Naive thymus-derived CD8-positive, alpha-beta T cell (primary cell): ENCODE results near the gene STMP1. TPM values are rescaled to one million over a fixed set of nuclear protein-coding genes. Genes with fewer than 3 reads are reported as not detected.

Source experiments
- ATAC-seq, 2 donors: fragments of 150-1000 bp; cut with Tn5 transposase in 1 of 2; sonication (Bioruptor Pico), chemical (Tn5 transposase) in 1 of 2; 1 replicate in 1 of 2; 2 replicates in 1 of 2; pipeline ENCODE4 v1.10.0; 2021; ENCODE audit warnings: mild to moderate bottlenecking in 2 of 2, moderate library complexity in 2 of 2
- POLR2A ChIA-PET: fragments of 350-600 bp; sonication (Branson Sonifier 250); formaldehyde crosslinking; loops from one replicate; lab custom pipeline; 2021; ENCODE audit warnings: antibody characterized with exemption; lab: Charles Lee
- DNase-seq, 10 donors: peaks; one replicate each; pipeline versions ENCODE4 v3.0.0 to v3.0.0-alpha.2; 2020 to 2022
- H3K27ac Mint-ChIP-seq, 10 donors: one replicate each; pipeline ENCODE4 v1.8.0; 2020 to 2022; ENCODE audit warnings: mild to moderate bottlenecking in 10 of 10, mixed read lengths in 10 of 10, moderate library complexity in 4 of 10, inconsistent platforms in 1 of 10
- H3K27me3 Mint-ChIP-seq, 5 donors: one replicate each; pipeline ENCODE4 v1.8.0; 2021 to 2022; ENCODE audit warnings: mixed read lengths in 5 of 5
- H3K36me3 Mint-ChIP-seq, 3 donors: one replicate each; pipeline ENCODE4 v1.8.0; 2020 to 2022; ENCODE audit warnings: mixed read lengths in 3 of 3, mild to moderate bottlenecking in 2 of 3, inconsistent platforms in 1 of 3
- H3K4me1 Mint-ChIP-seq, 4 donors: one replicate each; pipeline ENCODE4 v1.8.0; 2021 to 2022; ENCODE audit warnings: mixed read lengths in 4 of 4
- H3K4me3 Mint-ChIP-seq, 10 donors: one replicate each; pipeline ENCODE4 v1.8.0; 2020 to 2022; ENCODE audit warnings: mild to moderate bottlenecking in 10 of 10, mixed read lengths in 10 of 10, moderate library complexity in 6 of 10, inconsistent platforms in 1 of 10
- H3K9me3 Mint-ChIP-seq, 9 donors: one replicate each; pipeline ENCODE4 v1.8.0; 2020 to 2022; ENCODE audit warnings: mixed read lengths in 9 of 9, mild to moderate bottlenecking in 3 of 9, inconsistent platforms in 1 of 9, moderate library complexity in 1 of 9
- polyA plus RNA-seq, 3 donors: library from polyadenylated mRNA; unstranded; fragments of 300-500 nt; fragmentation: Illumina TruSeq; gene quantifications; one replicate each; pipeline ENCODE4 v1.2.3, GENCODE V29; 2021
- total RNA-seq, 8 experiments: library from RNA in 2 of 8; stranded (reverse) in 2 of 8; gene quantifications; one replicate each; pipeline ENCODE4 v1.2.3 and lab custom pipeline; 2021 to 2026

Gene STMP1
- total and polyA plus RNA-seq, 5 experiments from 2014 or later = 26.8 to 56.6 (median 46.5) TPM

DNA sequence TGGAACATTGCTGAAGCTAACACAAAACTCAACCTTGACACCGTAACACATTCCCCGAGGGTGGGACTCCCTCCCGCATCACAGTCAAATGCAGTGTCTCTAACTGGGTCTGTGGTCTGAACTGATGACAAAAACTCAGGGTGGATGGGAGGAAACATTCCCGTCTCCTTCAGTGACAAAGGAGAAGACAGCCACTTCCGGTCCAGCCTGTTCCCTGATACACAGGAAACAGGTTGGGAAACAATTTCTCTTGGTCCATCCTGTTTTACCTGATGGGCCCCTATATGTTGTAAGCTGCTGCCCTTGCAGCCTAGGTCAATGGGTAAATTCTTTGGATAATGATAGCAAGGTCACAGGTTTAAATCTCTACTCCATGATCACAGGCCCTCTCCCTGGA lies 45.3 kb downstream of the STMP1 start:
- Mint-ChIP-seq H3K36me3 (no peaks in the 10 kb centered on the region), H3K27ac (no peak overlapping the region), H3K4me3 (no peak overlapping the region), H3K9me3 (no peaks in the 10 kb centered on the region), H3K27me3 (no peaks in the 10 kb centered on the region), H3K4me1 (no peaks in the 10 kb centered on the region)
- POLR2A ChIA-PET = no interaction called here
- DNase-seq = no peak
- ATAC-seq = no peak

- POLR2A ChIA-PET = no interaction called here
- no peaks in the 10 kb centered on the region for H3K9me3 Mint-ChIP-seq
- no peak overlapping the region for H3K27ac Mint-ChIP-seq
- H3K36me3 Mint-ChIP-seq = no peaks in the 10 kb centered on the region
- no peaks in the 10 kb centered on the region for H3K4me1 Mint-ChIP-seq
- ATAC-seq = no peak
- DNase-seq = no peak
- H3K4me3 Mint-ChIP-seq = no peak overlapping the region
- H3K27me3 Mint-ChIP-seq = no peaks in the 10 kb centered on the region
These were observed 45.7 kb downstream of the STMP1 start for GRCh38 chr7:135708041-135708440.

GRCh38 chr7:135709508-135709907 lies 47.2 kb downstream of the STMP1 start:
- DNase-seq (no peak), ATAC-seq (no peak)
- Mint-ChIP-seq H3K9me3 (no peaks in the 10 kb centered on the region), H3K4me1 (no peaks in the 10 kb centered on the region), H3K36me3 (no peaks in the 10 kb centered on the region), H3K27ac (no peak overlapping the region), H3K27me3 (no peaks in the 10 kb centered on the region), H3K4me3 (no peak overlapping the region)
- POLR2A ChIA-PET = no interaction called here

- Mint-ChIP-seq H3K4me1 (no peaks in the 10 kb centered on the region), H3K27ac (no peak overlapping the region), H3K36me3 (no peaks in the 10 kb centered on the region), H3K27me3 (no peaks in the 10 kb centered on the region), H3K9me3 (no peaks in the 10 kb centered on the region), H3K4me3 (no peak overlapping the region)
- DNase-seq (peak in 1 of 10 donors; percentile 5), ATAC-seq (no peak)
- POLR2A ChIA-PET = no interaction called here
These were observed 48.3 kb downstream of the STMP1 start for GRCh38 chr7:135710417-135711138.

GRCh38 chr7:135711139-135711469 lies 48.8 kb downstream of the STMP1 start:
- ATAC-seq = no peak
- Mint-ChIP-seq H3K4me3 (no peak overlapping the region), H3K27ac (peak overlapping the region in 1 of 10 donors; percentile 29), H3K27me3 (no peaks in the 10 kb centered on the region), H3K9me3 (no peaks in the 10 kb centered on the region), H3K4me1 (no peaks in the 10 kb centered on the region), H3K36me3 (no peaks in the 10 kb centered on the region)
- POLR2A ChIA-PET = no interaction called here
- DNase-seq = no peak

DNA sequence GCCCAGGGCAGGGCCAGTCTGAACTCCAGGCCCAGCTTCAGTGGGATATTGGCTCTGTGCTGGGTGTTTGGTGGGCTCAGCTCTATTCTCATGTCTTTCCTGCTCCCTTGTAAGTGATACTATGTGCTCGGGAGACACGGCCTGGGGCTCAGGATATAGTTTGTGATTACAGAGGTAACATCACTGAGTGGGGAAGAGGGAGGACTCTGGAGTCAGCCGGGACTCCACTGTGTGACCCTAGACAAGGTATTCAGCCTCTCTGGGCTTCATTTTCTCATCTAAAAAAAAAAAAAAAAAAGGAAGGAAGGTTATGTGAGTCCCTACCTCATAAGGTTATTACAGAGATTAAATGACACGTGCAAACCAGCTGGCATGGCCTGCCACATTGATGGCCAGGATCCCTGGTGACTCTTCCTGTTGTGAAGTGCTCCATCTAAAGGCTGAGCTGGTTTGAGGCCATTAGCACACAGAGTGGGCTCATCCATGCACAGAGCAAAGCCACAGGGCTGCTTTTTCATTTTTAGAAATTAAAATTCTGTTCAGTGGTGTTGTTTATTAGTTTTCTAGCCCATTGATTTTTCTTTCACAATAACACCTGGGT lies 50.0 kb downstream of the STMP1 start:
- DNase-seq (no peak), ATAC-seq (no peak)
- no peaks in the 10 kb centered on the region for H3K9me3 Mint-ChIP-seq
- no peaks in the 10 kb centered on the region for H3K27me3 Mint-ChIP-seq
- H3K27ac Mint-ChIP-seq = no peak overlapping the region
- H3K4me1 Mint-ChIP-seq = no peaks in the 10 kb centered on the region
- no peak overlapping the region for H3K4me3 Mint-ChIP-seq
- no peaks in the 10 kb centered on the region for H3K36me3 Mint-ChIP-seq
- POLR2A ChIA-PET = no interaction called here

DNA sequence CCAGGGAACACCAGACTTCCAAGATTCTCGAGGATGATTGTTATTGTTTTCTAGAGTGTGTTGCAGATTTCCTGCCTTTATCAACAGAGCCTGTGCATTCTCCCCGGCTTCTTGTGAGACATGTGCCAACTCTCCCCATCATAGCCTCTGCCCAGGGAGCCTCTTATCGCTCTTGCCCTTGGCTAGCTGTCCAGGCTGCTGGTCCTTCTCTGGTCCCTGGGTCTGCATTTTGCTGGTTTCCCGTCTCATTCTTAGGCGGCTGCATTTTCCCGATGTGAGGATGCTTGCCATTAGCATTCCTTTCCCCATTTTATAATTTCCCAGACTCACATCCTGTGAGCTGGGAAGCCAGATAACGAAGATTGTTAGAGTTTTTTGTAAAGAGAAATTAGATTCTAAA lies 50.5 kb downstream of the STMP1 start:
- Mint-ChIP-seq H3K4me3 (no peak overlapping the region), H3K27ac (no peak overlapping the region), H3K36me3 (no peaks in the 10 kb centered on the region), H3K27me3 (peaks cover 0 to 4% (median under 1%) of the 10 kb centered on the region in 5 donors), H3K4me1 (no peaks in the 10 kb centered on the region), H3K9me3 (no peaks in the 10 kb centered on the region)
- ATAC-seq (no peak), DNase-seq (no peak)
- POLR2A ChIA-PET = no interaction called here

- H3K36me3 Mint-ChIP-seq = no peaks in the 10 kb centered on the region
- no peak for ATAC-seq
- POLR2A ChIA-PET = no interaction called here
These were observed 51.6 kb downstream of the STMP1 start for GRCh38 chr7:135713836-135714470.

DNA sequence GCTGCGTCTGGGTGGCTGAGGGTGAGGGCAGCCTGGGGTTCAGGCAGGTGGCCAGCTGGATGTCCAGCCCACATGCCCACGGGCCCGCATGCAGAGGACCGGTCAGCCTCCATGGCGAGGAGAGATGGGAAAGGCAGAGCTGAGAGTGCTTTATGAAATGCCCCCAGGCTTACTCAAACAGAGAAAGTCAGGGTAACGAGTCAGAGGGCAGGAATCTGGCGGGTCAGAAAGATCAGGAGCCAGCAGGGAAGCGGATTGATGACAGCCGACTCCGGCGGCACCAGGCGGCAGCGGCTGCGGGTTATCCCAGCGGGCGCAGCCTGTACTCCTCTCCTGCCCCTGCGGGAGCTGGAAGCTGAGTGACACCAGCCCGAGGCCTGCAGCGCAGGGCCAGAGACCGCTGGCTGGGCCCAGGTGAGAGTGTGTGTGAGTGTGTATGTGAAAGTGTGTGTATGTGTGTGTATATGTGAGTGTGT lies 52.3 kb downstream of the STMP1 start:
- no peak overlapping the region for H3K4me3 Mint-ChIP-seq
- H3K36me3 Mint-ChIP-seq = no peaks in the 10 kb centered on the region
- no peak overlapping the region for H3K27ac Mint-ChIP-seq
- H3K9me3 Mint-ChIP-seq = no peaks in the 10 kb centered on the region
- POLR2A ChIA-PET = no interaction called here
- DNase-seq (no peak), ATAC-seq (no peak)
- H3K27me3 Mint-ChIP-seq = peaks cover 7 to 18% (median 13%) of the 10 kb centered on the region in 5 donors
- H3K4me1 Mint-ChIP-seq = peaks cover 0 to under 1% (median 0%) of the 10 kb centered on the region in 4 donors

More at GRCh38 chr7:135713836-135714470, 51.6 kb downstream of the STMP1 start:
- Mint-ChIP-seq H3K4me3 (no peak overlapping the region), H3K27ac (no peak overlapping the region), H3K4me1 (no peaks in the 10 kb centered on the region), H3K9me3 (no peaks in the 10 kb centered on the region), H3K27me3 (peaks cover 7 to 14% (median 10%) of the 10 kb centered on the region in 5 donors)
- DNase-seq = no peak

DNA sequence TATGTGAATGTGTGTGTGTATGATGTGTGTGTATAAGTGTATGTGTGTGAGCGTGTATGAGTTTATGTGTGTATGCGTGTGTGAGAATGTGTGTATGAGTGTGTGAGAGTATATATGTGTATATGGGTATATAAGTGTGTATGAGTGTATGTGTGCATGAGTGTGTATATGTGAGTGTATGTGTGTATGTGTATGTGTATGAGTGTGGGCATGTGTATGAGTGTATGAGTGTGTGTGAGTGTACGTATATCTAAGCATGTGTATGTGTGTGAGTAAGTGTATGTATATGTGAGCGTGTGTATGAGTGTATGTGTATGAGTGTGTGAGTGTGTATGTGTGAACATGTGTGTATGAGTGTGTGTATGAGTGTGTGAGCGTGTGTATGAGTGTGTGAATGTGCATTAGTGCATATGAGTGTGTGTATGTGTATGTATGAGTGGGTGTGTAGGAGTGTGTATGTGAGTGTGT lies 52.8 kb downstream of the STMP1 start:
- POLR2A ChIA-PET = no interaction called here
- Mint-ChIP-seq H3K4me1 (peaks cover 0 to 2% (median 0%) of the 10 kb centered on the region in 4 donors), H3K4me3 (no peak overlapping the region), H3K27ac (no peak overlapping the region), H3K27me3 (peaks cover 9 to 24% (median 19%) of the 10 kb centered on the region in 5 donors), H3K9me3 (no peaks in the 10 kb centered on the region), H3K36me3 (no peaks in the 10 kb centered on the region)
- ATAC-seq (no peak), DNase-seq (no peak)

GRCh38 chr7:135715673-135716072 lies 53.4 kb downstream of the STMP1 start:
- Mint-ChIP-seq H3K36me3 (no peaks in the 10 kb centered on the region), H3K4me3 (no peak overlapping the region), H3K9me3 (no peaks in the 10 kb centered on the region), H3K27me3 (peaks cover 11 to 28% (median 21%) of the 10 kb centered on the region in 5 donors), H3K27ac (no peak overlapping the region), H3K4me1 (peaks cover 0 to 2% (median 0%) of the 10 kb centered on the region in 4 donors)
- POLR2A ChIA-PET = no interaction called here
- ATAC-seq = no peak
- no peak for DNase-seq

DNA sequence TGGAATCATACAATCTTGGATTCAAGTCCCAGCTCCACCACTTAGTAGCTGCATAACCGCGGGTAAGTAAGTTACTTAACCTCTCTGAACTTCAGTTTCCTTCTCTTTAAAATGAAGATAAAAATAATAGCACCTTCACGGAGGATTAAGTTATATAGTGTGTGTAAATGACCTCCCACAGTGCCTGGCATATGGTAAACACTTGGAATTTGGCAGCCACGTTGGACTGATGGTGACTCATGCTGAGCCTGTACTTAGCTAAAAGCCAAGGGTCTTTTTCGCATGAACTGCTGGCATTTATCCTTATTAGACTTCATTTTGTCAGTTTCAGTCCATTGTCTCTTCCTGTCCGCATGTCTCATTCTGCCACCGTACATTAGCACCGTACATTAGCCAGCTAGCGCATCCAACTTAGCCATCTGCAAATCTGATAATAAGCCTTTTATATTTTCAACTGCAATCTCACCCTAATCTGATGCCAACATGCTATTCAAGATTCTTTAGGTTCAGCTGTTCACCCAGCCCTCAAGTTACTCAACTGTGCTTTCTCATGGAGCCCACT lies 54.4 kb downstream of the STMP1 start:
- no peak for DNase-seq
- Mint-ChIP-seq H3K4me1 (peaks cover 0 to 2% (median 0%) of the 10 kb centered on the region in 4 donors), H3K27me3 (peaks cover 14 to 39% (median 32%) of the 10 kb centered on the region in 5 donors), H3K9me3 (no peaks in the 10 kb centered on the region), H3K36me3 (no peaks in the 10 kb centered on the region), H3K4me3 (no peak overlapping the region), H3K27ac (no peak overlapping the region)
- POLR2A ChIA-PET = no interaction called here
- no peak for ATAC-seq

GRCh38 chr7:135717693-135718092 lies 55.4 kb downstream of the STMP1 start:
- no peak for ATAC-seq
- peaks cover 16 to 44% (median 36%) of the 10 kb centered on the region in 5 donors for H3K27me3 Mint-ChIP-seq

More at GRCh38 chr7:135717693-135718092, 55.4 kb downstream of the STMP1 start:
- Mint-ChIP-seq H3K27ac (no peak overlapping the region), H3K9me3 (no peaks in the 10 kb centered on the region), H3K4me1 (peaks cover 0 to 2% (median 0%) of the 10 kb centered on the region in 4 donors), H3K36me3 (no peaks in the 10 kb centered on the region), H3K4me3 (no peak overlapping the region)
- DNase-seq = no peak
- POLR2A ChIA-PET = no interaction called here
